Mesendoderm (in vitro differentiated cells): ENCODE data around the gene F2RL3.

ENCODE experiments used
- DNase-seq: peaks from one replicate; pipeline ENCODE4 v3.0.0; 2013
- H2AK5ac ChIP-seq: 2 replicates; pipeline ENCODE4 v1.6.1; 2013; ENCODE audit warnings: low read length, inconsistent platforms
- H2BK120ac ChIP-seq: 2 replicates; pipeline ENCODE4 v1.6.1; 2013; ENCODE audit warnings: low read depth, mild to moderate bottlenecking, low read length, moderate library complexity, mixed read lengths
- H2BK15ac ChIP-seq: replicated peaks from 2 replicates; pipeline ENCODE4 v1.6.1; 2013; ENCODE audit warnings: low read depth, mild to moderate bottlenecking, moderate library complexity
- H2BK5ac ChIP-seq: 2 replicates; pipeline ENCODE4 v1.6.1; 2013; ENCODE audit warnings: low read length, inconsistent platforms
- H3K18ac ChIP-seq: 2 replicates; pipeline ENCODE4 v1.6.1; 2013; ENCODE audit warnings: mild to moderate bottlenecking, low read length, mixed read lengths
- H3K23ac ChIP-seq: one replicate; pipeline ENCODE4 v1.6.1; 2013; ENCODE audit warnings: low read length
- H3K27ac ChIP-seq: 2 replicates; pipeline ENCODE4 v1.5.1; 2013; ENCODE audit warnings: low read depth, mild to moderate bottlenecking, inconsistent platforms, low read length, moderate library complexity
- H3K27me3 ChIP-seq: 2 replicates; pipeline ENCODE4 v1.6.1; 2013; ENCODE audit warnings: low read length, control low read depth, mild to moderate bottlenecking, inconsistent platforms; ENCODE audit not compliant: insufficient read depth, poor library complexity
- H3K36me3 ChIP-seq: 2 replicates; pipeline ENCODE4 v1.6.1; 2013; ENCODE audit warnings: low read length, inconsistent platforms; ENCODE audit not compliant: control insufficient read depth, insufficient read depth
- H3K4ac ChIP-seq: one replicate; pipeline ENCODE4 v1.6.1; 2013; ENCODE audit warnings: low read depth, mild to moderate bottlenecking, low read length, moderate library complexity
- H3K4me1 ChIP-seq: 2 replicates; pipeline ENCODE4 v1.6.1; 2013; ENCODE audit warnings: low read depth, low read length, inconsistent platforms; ENCODE audit not compliant: control insufficient read depth
- H3K4me2 ChIP-seq: 2 replicates; pipeline ENCODE4 v1.6.1; 2013; ENCODE audit warnings: low read length
- H3K4me3 ChIP-seq: 2 replicates; pipeline ENCODE4 v1.5.1; 2013; ENCODE audit warnings: mild to moderate bottlenecking, low read length
- H3K56ac ChIP-seq: one replicate; pipeline ENCODE4 v1.6.1; 2013; ENCODE audit warnings: low read length
- H3K79me1 ChIP-seq: 2 replicates; pipeline ENCODE4 v1.6.1; 2013; ENCODE audit warnings: low read length, inconsistent platforms
- H3K79me2 ChIP-seq: 2 replicates; pipeline ENCODE4 v1.6.1; 2013; ENCODE audit warnings: mild to moderate bottlenecking, low read length; ENCODE audit not compliant: control insufficient read depth, insufficient read depth
- H3K9ac ChIP-seq: 2 replicates; pipeline ENCODE4 v1.6.1; 2013; ENCODE audit warnings: low read length, inconsistent platforms
- H4K5ac ChIP-seq: one replicate; pipeline ENCODE4 v1.6.1; 2013; ENCODE audit warnings: low read length
- H4K8ac ChIP-seq: one replicate; pipeline ENCODE4 v1.6.1; 2013; ENCODE audit warnings: low read depth, mild to moderate bottlenecking, control low read depth, low read length, moderate library complexity
- WGBS: extraction: QIAGEN DNeasy Blood & Tissue Kit; methylation state at CpG from one replicate; pipeline ENCODE4 v1.1.7; 2013; ENCODE audit warnings: low lambda C conversion rate, missing lambda C conversion rate; ENCODE audit not compliant: insufficient coverage; ENCODE audit errors: extremely low coverage; 5-methylcytosine and 5-hydroxymethylcytosine counted together

Gene F2RL3

DNA sequence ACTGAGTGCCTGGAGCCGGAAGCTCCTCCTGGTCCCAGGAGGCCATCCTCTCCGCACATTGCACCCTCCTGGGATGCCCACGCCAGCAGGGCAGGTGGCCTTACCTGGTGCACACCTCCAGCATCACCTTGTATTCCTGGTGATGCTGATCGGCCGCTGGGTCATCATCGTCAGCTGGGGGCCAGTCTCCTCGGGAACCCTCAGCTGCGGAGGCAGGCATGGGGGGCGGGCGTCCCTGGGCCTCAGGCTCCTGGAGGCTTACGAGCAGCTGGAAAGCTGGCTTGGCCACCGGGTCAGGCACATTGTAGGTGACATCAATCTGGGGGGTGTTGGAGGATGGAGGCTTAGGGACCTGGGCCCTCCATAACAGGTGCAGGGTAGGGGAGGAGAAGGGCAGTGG lies 13.7 kb downstream of the F2RL3 start:
- Histone ChIP-seq H2BK5ac (no peak overlapping the region), H3K4me3 (no peak overlapping the region), H3K18ac (no peak overlapping the region), H2AK5ac (no peak overlapping the region), H3K9ac (no peak overlapping the region), H3K79me1 (no peaks in the 10 kb centered on the region), H3K4me1 (no peaks in the 10 kb centered on the region), H4K8ac (no peak overlapping the region), H2BK15ac (no peak overlapping the region), H3K4ac (no peak overlapping the region), H3K4me2 (no peak overlapping the region), H3K36me3 (no peaks in the 10 kb centered on the region), H4K5ac (no peak overlapping the region), H3K27me3 (no peaks in the 10 kb centered on the region), H3K27ac (no peak overlapping the region), H2BK120ac (no peak overlapping the region), H3K56ac (no peak overlapping the region), H3K79me2 (no peaks in the 10 kb centered on the region), H3K23ac (no peak overlapping the region)
- WGBS, result no CpG with 5 or more reads among the region's 12 CpGs
- no peak for DNase-seq

DNA sequence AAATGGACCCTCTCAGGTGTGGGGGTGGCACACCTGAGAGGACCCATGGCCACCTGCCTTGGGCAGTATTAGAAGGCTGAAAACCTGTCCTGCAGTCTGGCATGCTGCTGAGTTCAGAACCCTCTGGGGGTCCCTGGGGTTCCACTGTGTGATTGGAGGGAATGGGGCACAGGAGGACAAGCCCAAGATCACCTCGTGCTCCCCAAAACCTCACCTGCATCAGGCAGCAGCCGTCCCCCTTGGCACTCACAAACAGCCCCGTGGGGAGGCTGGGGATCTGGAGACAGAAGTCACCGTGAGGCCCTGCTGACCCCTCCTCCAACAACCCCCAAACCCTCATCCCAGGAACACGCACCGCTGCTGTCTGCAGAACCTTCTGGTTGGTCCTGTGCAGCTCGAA lies 14.5 kb downstream of the F2RL3 start:
- no peaks in the 10 kb centered on the region for H3K79me2 ChIP-seq
- H2BK120ac ChIP-seq, result no peak overlapping the region
- H3K23ac ChIP-seq, result no peak overlapping the region
- H2AK5ac ChIP-seq, result no peak overlapping the region
- no CpG with 5 or more reads among the region's 7 CpGs for WGBS
- no peak overlapping the region for H4K8ac ChIP-seq
- H3K79me1 ChIP-seq, result no peaks in the 10 kb centered on the region
- no peak overlapping the region for H2BK5ac ChIP-seq
- H4K5ac ChIP-seq, result no peak overlapping the region
- no peak overlapping the region for H3K27ac ChIP-seq
- no peak overlapping the region for H3K9ac ChIP-seq
- H3K56ac ChIP-seq, result no peak overlapping the region
- no peak overlapping the region for H3K4me2 ChIP-seq
- no peak overlapping the region for H3K4me3 ChIP-seq
- no peaks in the 10 kb centered on the region for H3K4me1 ChIP-seq
- H3K4ac ChIP-seq, result no peak overlapping the region
- no peak overlapping the region for H3K18ac ChIP-seq
- H3K27me3 ChIP-seq, result no peaks in the 10 kb centered on the region
- H2BK15ac ChIP-seq, result no peak overlapping the region
- no peak for DNase-seq
- no peaks in the 10 kb centered on the region for H3K36me3 ChIP-seq

DNA sequence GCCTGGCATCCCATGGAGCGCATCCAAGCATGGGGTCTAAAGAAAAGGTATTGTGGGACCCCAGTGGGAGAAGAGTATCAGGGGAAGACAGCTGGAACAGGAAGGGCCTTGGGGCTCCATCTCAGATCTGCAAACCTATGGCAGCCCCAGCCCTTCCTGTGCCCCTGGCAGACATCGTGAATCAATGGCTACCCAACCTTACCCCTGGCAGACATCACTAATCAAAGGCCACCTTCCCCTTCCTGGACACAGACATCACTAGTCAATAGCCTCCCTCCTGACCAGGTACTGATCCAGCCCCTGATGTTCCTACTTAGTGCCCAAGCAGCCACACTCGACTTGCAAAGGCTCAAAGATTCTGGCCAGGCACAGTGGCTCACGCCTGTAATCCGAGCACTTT lies 15.8 kb downstream of the F2RL3 start:
- Histone ChIP-seq H3K56ac (no peak overlapping the region), H3K4me2 (no peak overlapping the region), H3K4me1 (no peaks in the 10 kb centered on the region), H3K18ac (no peak overlapping the region), H3K27me3 (no peaks in the 10 kb centered on the region), H2AK5ac (no peak overlapping the region), H3K23ac (no peak overlapping the region), H2BK5ac (no peak overlapping the region), H3K4me3 (no peak overlapping the region), H4K5ac (no peak overlapping the region), H2BK15ac (no peak overlapping the region), H3K79me1 (no peaks in the 10 kb centered on the region), H3K27ac (no peak overlapping the region), H3K9ac (no peak overlapping the region), H3K79me2 (no peaks in the 10 kb centered on the region), H3K36me3 (no peaks in the 10 kb centered on the region), H4K8ac (no peak overlapping the region), H2BK120ac (no peak overlapping the region), H3K4ac (no peak overlapping the region)
- no CpG with 5 or more reads among the region's 5 CpGs for WGBS
- no peak for DNase-seq

DNA sequence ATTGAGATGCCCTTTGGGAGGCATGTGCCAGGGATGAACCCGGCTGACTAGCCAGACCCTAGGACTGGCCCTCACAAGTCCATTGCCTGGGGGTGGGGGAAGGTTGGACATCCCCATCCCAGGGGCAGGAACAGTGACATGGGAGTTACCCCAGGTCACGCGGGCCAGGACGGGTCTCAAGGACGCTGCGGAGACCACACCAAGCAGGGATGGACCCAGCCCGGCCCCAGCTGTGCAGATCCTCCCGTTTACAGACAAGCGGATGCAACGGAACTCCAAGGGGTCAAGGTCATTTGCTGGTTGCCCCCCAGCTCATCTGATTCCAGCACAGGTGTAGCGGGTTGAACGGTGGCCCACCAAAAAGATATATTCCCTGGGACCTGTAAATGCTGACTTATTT lies 20.0 kb downstream of the F2RL3 start:
- Histone ChIP-seq H2BK120ac (no peak overlapping the region), H3K79me2 (no peaks in the 10 kb centered on the region), H3K27me3 (no peaks in the 10 kb centered on the region), H3K27ac (no peak overlapping the region), H4K5ac (no peak overlapping the region), H3K4ac (no peak overlapping the region), H3K4me1 (no peaks in the 10 kb centered on the region), H3K4me2 (no peak overlapping the region), H2AK5ac (no peak overlapping the region), H3K9ac (no peak overlapping the region), H2BK15ac (no peak overlapping the region), H3K36me3 (no peaks in the 10 kb centered on the region), H3K23ac (no peak overlapping the region), H4K8ac (no peak overlapping the region), H3K4me3 (no peak overlapping the region), H3K56ac (no peak overlapping the region), H3K18ac (no peak overlapping the region), H3K79me1 (no peaks in the 10 kb centered on the region), H2BK5ac (no peak overlapping the region)
- DNase-seq, result no peak
- no CpG with 5 or more reads among the region's 12 CpGs for WGBS

DNA sequence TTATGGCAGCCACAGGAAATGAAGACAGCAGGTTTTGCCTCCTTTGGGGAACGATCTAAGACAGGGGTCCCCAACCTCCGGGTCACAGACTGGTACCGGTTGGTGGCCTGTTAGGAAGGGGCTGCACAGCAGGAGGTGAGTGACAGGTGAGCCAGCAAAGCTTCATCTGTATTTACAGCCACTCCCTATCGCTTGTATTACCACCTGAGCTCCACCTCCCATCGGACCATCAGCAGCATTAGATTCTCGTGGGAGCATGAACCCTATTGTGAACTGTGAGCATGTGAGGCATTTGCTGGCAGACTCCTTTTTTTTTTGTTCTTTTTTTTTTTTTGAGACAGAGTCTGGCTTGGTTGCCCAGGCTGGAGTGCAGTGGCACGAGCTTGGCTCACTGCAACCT lies 22.2 kb downstream of the F2RL3 start:
- Histone ChIP-seq H3K4me2 (no peak overlapping the region), H3K4me3 (no peak overlapping the region), H3K27me3 (no peaks in the 10 kb centered on the region), H3K9ac (no peak overlapping the region), H2BK15ac (no peak overlapping the region), H4K5ac (no peak overlapping the region), H3K56ac (no peak overlapping the region), H3K27ac (no peak overlapping the region), H3K4ac (no peak overlapping the region), H3K23ac (no peak overlapping the region), H2AK5ac (no peak overlapping the region), H3K79me1 (no peaks in the 10 kb centered on the region), H3K18ac (no peak overlapping the region), H2BK120ac (no peak overlapping the region), H2BK5ac (no peak overlapping the region), H3K79me2 (no peaks in the 10 kb centered on the region), H3K36me3 (no peaks in the 10 kb centered on the region), H4K8ac (no peak overlapping the region), H3K4me1 (no peaks in the 10 kb centered on the region)
- DNase-seq, result no peak
- WGBS, result no CpG with 5 or more reads among the region's 7 CpGs

DNA sequence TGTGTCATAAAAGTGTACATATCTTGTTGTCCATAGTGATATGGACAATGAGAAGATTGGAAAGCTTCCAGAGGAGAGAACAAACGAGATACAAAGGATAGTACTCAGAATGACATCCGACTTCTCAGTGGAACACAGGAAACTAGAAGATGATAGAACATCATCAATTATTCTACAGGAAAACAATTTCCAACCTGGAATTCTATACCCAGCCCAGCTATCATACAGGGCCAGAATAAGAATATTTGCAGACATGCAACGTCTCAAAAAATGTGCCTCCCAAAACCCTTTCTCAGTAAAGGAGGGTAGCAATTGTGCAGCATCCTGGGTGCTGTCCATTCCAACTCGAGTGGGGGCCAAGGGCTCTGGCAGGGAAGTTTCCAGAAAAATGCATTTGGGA lies 24.0 kb downstream of the F2RL3 start:
- no CpG with 5 or more reads among the region's 4 CpGs for WGBS
- Histone ChIP-seq H2BK15ac (no peak overlapping the region), H2BK5ac (no peak overlapping the region), H3K36me3 (no peaks in the 10 kb centered on the region), H4K5ac (no peak overlapping the region), H3K9ac (no peak overlapping the region), H3K18ac (no peak overlapping the region), H3K27ac (no peak overlapping the region), H3K4me3 (no peak overlapping the region), H3K4me1 (no peaks in the 10 kb centered on the region), H3K56ac (no peak overlapping the region), H3K4ac (no peak overlapping the region), H2BK120ac (no peak overlapping the region), H3K79me2 (no peaks in the 10 kb centered on the region), H3K27me3 (no peaks in the 10 kb centered on the region), H4K8ac (no peak overlapping the region), H2AK5ac (no peak overlapping the region), H3K79me1 (no peaks in the 10 kb centered on the region), H3K23ac (no peak overlapping the region), H3K4me2 (no peak overlapping the region)
- DNase-seq, result no peak
